ENCODE results near the gene RGS18.
"Not testable (repeated sequence)": the region's sequence is repeated elsewhere in the genome, so short reads cannot be mapped to it uniquely, and the experiment has no call there.

The RGS18 gene

GRCh38 chr1:192167911-192168700, 9.8 kb downstream of the RGS18 start:
- no peak for DNase-seq

GRCh38 chr1:192168964-192169363, 10.7 kb downstream of the RGS18 start:
- DNase-seq, result no peak

GRCh38 chr1:192170196-192170984, 12.1 kb downstream of the RGS18 start:
- no peak for DNase-seq

- DNase-seq, result no peak
These were observed 12.9 kb downstream of the RGS18 start for GRCh38 chr1:192171123-192171522.

DNA sequence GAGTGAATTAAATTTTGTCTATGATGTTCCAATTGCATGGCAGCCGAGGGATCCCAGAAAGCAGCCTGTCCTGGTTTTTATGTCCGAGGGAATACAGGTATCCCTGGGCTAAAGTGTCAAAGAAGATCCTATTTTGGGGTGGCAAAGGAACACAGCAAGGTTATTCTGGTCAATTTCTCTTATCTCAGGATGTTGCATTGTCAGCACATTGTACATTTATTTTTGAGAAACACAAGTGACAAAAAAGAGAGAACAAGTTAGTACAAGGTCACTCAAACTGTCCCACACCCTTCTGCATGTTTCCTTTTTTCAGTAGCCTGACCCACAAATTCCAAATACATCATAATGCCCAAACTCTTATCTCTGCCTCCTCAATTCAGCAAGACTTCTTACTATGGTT, 17.7 kb downstream of the RGS18 start:
- no peak for DNase-seq

DNA sequence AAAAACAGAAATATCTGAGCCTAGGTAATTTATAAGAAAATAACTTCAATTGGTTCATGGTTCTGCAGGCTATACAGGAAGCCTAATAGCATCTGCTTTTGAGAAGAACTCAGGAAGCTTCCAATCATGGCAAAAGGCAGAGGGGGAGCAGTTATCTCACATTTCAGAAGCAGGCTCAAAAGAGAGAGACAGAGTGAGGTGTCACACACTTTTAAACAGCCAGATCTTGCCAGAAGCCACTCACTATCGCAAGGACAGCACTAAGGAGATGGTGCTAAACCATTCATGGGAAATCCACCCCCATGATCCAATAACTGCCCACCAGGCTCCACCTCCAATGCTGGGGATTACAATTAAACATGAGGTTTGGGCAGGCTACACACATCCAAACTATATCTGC, 25.5 kb downstream of the RGS18 start:
- no peak for DNase-seq

GRCh38 chr1:192186197-192186596, 27.9 kb downstream of the RGS18 start:
- DNase-seq, result no peak

GRCh38 chr1:192190066-192190465, 31.8 kb downstream of the RGS18 start:
- no peak for DNase-seq

GRCh38 chr1:192201303-192201702, 43.0 kb downstream of the RGS18 start:
- DNase-seq, result no peak

DNA sequence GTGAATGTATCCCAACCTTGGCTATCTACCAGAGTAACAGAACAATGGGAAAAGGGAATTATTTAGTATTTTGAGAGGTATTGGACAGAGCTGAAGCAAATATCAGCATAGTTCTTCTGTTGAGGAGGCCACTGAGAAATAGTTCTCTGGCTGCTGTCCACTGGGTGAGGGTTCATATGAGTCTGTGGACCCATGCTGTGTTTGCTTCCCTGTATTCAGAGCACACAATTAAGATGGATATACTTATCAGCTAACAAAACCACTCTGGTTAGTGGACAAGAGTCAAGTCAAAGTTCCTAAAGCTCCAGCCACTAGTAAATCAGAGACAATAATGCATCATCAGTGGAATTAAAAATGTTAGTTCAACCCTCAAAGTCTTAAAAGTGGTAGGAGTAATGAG, 66.1 kb downstream of the RGS18 start:
- DNase-seq, result no peak

GRCh38 chr1:192224846-192225245, 66.6 kb downstream of the RGS18 start:
- no peak for DNase-seq

DNA sequence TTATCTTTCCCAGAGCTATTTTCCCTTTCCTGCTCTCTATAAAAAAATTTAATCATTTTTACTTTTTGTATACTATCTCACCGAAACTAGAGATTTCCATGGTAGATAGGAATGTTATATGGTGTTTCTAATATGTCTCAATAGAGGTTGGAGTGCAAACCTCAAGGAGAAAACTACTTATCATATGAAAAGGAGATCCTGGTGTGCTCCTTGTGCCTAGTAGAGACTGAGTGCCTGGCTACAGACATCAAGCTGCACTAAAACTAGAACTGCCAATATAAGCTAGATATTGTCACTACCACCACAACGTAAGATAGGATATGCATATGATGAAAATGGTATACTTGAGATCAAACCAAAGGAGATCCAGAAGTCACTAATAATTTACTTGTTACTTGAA, 67.0 kb downstream of the RGS18 start:
- no peak for DNase-seq

GRCh38 chr1:192225703-192226102, 67.4 kb downstream of the RGS18 start:
- DNase-seq, result no peak

DNA sequence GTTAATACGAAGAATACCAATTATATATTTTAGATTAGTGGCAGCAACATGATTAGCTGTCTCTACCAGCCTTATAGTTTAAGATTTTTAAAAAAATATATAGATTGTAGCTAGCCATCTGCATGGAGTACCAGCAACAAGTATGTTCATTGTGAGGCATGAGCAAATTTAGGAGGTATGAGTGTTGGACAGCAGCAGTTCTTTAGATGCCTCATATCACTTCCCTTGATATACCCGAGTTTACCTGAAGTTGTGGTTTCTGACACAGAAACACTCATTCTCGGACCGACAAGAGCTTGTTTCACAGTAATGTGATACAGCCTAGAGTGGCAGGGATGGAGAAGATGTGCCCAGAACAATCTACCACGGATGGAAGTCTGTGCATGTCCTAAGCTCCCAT, 69.1 kb downstream of the RGS18 start:
- DNase-seq, result no peak

DNA sequence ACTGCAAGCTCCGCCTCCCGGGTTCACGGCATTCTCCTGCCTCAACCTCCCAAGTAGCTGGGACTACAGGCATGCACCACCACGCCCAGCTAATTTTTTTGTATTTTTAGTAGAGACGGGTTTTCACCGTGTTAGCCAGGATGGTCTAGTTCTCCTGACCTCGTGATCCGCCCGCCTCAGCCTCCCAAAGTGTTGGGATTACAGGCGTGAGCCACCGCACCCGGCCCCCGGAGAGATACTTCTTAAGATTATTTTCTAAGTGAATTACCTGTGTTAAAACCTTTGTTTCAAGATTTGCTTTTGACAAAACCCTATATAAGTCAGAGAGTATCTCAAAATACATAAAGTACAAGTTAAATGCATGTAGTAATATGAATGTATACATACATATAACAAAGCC, 69.7 kb downstream of the RGS18 start:
- not testable (repeated sequence) for DNase-seq

GRCh38 chr1:192232817-192233417, 74.7 kb downstream of the RGS18 start:
- DNase-seq, result no peak

GRCh38 chr1:192235127-192235526, 76.9 kb downstream of the RGS18 start:
- DNase-seq, result no peak

All from NCI-H1105 treated with DMSO at 0.1 percent for 48 hours (cell line).